ENCODE data around the gene GJC2.

GRCh38 chr1:228180271-228180958 lies 30.7 kb downstream of the GJC2 start:
- peak; percentile 27 for TF ChIP-seq CTCF (IDR thresholded peaks at IDR 0.05; ENCODE audit: low read length)
- no peak for TF ChIP-seq EZH2phosphoT487 (IDR thresholded peaks at IDR 0.05; ENCODE audit: low read length)
- TF ChIP-seq EZH2 (optimal IDR thresholded peaks at IDR 0.05; ENCODE audit: low read depth, low read length), result no peak
